ENCODE measurements around the gene DYNC1I1.
A peak's percentile ranks its signal among the peaks of the same experiment; 100 is the strongest.

DYNC1I1 gene

DNA sequence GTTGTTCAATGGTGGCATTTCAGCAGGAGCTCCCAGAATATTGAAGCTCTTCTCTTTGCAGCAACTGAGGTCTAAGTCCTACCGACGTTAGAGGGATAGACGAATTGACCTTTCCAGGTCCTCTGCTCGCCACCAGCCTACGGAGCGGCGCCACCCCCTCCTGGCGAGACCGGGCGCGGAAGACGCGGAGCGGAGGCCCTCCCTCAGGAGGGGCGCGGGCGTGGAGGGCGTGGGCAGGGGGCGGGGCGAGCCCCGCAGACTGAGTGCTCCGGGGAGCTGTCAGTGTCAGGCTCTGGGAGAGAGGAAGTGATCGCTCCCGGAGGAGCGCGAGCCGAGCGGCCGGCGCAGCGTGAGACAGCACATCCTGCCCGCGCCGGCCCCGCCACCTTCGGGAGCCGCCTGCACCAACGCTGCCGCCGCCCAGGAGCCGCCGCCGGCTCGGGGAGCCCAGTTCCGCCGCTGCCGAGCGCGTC, at the start of gene DYNC1I1:
Gene DYNC1I1 (plus strand): TSS at position 257 of the 473 bp plus-strand sequence. CDS start 32,176 bp downstream, outside the sequence.
- peak; percentile 2 to 26 for DNase-seq

GRCh38 chr7:95723583-95724180, 48.7 kb upstream of the DYNC1I1 start:
- DNase-seq, result no peak

DNA sequence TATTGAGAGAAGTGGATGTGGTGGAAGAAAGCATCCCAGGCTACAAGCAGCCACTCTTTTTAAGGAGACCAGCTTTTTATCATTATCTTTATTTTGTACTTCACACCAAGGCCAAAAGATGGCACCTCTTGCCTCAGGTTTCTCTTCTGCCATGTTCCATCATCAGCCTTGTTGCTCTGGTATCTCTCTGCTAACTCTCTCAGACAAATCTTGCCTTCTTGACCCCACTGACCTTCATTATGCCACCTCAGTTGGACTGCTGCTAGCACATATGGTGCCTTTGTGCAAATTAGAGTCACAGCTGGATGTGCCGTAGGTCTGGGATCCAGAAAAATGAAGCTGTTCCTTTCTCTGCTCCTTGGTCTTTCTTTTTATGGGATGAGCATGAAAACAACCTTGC, 47.1 kb upstream of the DYNC1I1 start:
- no peak for DNase-seq

DNA sequence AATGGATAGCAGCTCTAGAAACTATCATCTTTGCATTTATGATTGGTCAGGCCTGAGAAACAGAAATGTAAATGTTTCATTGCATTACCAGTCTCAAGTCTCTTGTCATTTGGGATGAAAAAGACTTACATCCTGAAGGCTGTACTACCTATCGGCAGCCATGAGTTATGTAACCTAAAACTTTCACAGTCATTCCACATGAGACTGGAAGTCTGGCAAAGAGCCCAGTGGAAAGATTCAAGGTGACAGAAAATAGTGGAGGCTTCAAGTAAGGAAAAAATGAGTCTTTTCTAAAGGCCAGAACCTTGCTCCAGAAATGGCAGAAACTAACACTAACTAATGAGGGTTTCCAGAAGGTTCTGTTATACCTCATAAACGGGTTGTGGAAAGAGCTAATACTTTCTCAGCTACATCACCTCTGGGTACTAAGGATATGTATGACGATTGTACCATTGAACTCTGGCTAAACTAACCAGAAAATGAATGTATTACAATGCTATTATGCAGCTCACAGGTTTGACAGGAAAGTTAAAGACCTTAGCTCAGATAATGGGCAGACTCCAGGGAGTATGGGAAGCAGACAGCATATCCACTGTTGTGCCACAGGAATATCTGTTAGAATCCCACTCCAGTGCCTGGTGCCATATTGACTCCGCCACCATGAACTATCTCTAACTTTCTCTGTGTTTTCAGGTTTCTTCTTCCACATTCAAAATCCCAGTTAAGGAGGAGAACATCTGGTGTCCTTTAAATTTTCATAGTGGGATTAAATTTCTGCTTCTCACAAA, 41.7 kb upstream of the DYNC1I1 start:
- DNase-seq, result no peak

- DNase-seq, result no peak
Measured at GRCh38 chr7:95736635-95737034, 35.7 kb upstream of the DYNC1I1 start.

GRCh38 chr7:95737828-95738505, 34.4 kb upstream of the DYNC1I1 start:
- no peak for DNase-seq

GRCh38 chr7:95749044-95749443, 23.3 kb upstream of the DYNC1I1 start:
- no peak for DNase-seq

DNA sequence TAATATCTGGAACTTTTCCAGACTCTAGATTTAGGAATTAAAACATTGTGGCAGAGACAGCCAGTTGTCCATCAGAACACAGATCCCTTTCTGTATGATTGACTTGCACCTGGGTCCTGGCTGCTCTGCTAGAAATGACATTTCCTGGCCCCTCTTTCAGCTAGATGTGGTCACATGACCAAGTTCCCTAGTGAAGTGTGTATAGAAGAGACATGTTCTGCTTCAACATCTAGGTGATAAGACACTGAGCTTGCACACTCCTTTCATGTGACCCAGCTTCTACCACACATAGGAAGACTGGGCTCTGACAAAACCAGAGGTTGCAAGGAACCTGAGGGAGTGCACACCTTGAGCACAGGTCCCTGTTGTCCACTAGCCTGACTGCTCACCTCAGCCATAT, 22.8 kb upstream of the DYNC1I1 start:
- no peak for DNase-seq

DNA sequence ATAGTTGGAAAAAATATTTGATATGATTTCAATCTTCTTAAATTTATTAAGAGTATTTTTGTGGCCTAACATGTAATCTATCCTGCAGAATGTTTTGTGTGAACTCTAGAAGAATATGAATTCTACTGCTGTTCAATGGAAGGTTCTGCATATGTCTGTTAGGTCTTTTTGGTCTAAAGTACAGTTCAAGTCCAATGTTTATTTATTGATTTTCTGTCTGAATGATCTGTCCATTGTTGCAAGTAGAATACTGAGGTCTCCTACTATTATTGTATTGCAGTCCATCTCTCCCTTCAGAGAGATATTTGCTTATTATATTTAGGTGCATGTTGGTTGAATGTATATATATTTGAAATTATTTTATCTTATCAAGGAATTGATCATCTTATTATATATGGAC, 18.9 kb upstream of the DYNC1I1 start:
- no peak for DNase-seq

DNA sequence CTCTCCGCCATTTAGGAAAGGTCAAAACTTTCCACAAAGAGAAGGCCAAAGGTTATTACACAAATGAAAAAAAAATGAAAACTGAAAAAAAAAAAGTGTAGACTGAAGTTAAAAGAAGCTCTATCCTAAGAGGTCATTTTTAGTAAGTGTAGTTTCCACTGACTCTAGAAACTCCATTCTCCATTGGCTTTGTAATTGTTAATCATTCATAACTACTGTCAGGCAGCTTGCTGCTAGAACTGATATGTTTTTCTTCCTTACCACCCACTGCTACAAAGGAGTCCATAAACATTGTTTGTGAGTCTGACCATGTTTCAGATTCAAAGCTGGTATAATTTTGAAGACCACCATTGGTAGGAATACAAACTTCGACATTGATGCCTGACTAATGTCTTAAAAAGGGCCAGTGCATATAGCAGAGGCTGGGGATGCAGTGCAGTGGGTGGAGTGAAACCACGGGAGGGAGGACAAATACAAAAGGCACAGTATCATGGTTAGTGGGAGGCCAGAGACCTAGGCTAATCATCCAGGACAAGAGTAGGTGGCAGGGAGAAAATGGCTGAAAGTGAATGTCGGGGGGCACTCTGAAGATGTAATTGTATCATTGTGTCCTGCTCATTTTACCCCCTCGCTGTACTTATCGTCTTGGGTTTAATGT, 16.9 kb upstream of the DYNC1I1 start:
- no peak for DNase-seq

DNA sequence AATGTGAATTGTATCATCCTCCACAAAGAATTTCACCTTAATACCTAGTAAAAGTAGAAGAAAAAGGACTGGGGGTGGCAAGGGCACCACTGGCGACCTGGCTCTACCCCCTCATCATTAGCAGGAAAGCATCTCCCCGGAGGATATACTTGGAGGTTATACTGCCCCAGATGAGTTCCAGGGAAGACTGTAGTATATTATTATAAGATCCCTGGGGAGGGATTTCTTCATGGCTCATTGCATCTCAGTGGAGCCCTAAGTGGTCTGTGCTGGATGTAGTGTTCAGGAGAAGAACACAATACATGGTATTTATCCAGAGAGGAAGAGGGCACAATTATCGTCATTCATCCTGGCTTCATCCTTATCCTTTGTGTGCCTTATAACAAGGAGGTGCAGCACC, 14.2 kb upstream of the DYNC1I1 start:
- DNase-seq, result no peak

GRCh38 chr7:95766086-95766485, 6.3 kb upstream of the DYNC1I1 start:
- DNase-seq, result no peak

DNA sequence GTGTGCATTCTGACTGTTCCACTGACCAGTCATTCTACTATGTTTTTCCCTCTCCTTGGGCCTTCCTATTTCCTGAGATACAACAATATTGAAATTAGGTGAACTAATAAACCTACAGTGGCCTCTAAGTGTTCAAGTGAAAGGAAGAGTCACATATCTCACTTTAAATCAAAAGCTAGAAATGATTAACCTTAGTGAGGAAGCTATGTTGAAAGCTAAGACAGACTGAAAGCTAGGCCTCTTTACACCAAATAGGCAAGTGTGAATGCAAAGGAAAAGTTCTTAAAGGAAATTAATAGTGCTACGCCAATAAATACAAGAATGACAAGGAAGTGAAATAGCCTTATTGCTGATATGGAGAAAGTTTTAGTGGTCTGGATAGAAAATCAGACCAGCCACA, 5.7 kb upstream of the DYNC1I1 start:
- no peak for DNase-seq

DNA sequence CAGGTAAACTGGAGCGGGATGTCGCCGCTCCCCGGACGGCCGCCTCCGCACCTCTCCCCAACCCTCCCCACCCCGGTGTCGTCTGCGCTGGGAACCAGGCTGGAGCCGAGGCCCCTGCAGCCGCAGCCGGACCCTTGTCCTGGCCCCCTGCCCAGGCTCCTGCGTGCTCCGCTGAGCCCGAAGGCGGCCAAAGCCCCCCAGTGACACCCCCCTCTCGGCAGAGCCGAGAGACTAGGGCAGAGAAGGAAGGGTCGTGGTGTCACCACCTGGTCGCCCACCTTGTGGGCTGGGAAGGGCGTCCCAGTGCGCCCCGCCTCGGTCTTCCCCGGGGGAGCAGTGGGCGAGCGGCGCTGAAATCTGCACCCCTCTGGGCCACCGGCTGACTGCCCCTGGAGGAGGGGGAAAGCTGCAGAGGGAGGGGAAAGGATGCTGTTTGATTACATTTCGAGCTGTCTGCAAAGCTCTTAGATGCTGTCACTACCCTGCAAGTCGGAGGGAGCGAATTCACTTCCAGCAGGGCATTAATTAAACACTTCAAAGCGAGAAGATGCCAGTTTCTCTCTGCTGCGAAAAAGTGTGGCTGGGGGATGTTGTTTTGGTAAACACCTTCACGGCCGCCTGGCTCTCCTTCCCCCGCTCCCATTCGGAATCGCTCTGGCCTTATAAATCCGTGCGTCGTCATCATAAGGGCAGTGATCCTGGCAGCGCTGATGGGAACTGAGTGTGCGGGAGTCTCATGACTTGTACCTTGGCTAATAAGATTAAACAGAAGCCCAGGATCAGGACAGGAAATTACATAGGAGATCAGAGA, 622 bp downstream of the DYNC1I1 start:
- DNase-seq, result no peak

GRCh38 chr7:95776561-95777185, 4.3 kb downstream of the DYNC1I1 start:
- DNase-seq, result no peak

DNA sequence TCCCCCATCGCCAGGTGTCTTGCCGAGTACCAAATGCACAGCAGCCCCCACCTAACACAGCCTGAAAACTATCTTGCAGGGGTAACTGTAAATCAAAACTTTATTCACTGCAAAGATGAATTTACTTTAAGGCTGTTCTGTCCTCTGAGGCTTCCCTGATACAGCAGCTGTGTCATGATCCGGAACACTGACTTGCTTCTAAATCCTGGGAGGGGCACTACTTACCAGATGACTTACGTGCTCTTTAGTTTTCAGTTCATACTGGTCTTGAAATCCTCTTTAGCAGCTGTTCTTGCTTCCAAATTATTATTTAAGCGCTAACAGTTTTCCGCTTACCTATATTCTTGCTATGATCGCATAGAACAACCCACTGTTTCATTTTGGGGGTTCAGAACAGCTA, 4.9 kb downstream of the DYNC1I1 start:
- no peak for DNase-seq

GRCh38 chr7:95780665-95781064, 8.3 kb downstream of the DYNC1I1 start:
- DNase-seq, result no peak

GRCh38 chr7:95781961-95782586, 9.7 kb downstream of the DYNC1I1 start:
- no peak for DNase-seq

GRCh38 chr7:95784796-95785195, 12.4 kb downstream of the DYNC1I1 start:
- no peak for DNase-seq

GRCh38 chr7:95788258-95788657, 15.9 kb downstream of the DYNC1I1 start:
- DNase-seq, result no peak

DNA sequence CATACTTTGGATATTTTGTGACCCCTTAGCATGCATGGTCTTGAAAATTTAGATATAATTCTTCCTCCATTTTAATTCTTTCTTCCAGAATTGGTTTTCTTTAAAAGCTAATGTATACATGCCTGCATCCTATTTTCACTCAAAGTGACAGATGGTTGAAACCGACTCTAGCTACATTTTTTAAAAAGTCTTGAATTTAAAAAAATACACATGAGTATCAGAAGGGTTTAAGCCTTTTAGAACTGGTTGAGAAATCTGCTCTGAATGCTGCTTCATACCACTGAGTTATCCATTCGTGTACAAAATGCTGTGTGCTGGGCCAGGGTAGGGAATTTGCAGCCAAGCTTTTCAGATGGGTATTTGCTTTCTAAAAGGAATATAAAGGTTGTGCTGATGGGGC, 16.5 kb downstream of the DYNC1I1 start:
- no peak for DNase-seq

DNA sequence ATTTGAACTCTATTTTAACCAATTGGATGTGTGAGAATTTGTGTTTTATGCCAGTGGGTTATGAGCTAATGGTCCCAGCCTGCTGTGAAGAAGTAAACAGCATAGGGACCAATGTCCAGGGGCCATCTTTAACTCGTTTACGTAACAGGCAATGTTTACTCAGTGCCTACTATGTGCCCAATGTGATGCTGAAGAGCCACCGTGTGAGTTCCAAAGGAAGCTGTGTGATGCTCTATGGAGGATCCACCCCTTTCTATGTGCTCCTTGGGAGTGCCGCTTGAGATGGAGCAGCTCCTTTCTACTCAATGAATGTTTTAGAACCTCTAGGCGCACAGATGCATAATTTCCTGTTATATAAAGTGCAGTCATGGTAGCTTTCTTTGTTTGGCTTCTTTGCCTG, 21.3 kb downstream of the DYNC1I1 start:
- DNase-seq, result no peak
